K562 (cell line): Measurements from ENCODE around the gene GALNT7. TPM values are rescaled to one million over a fixed set of nuclear protein-coding genes. Genes with fewer than 3 reads are reported as not detected.
A peak's percentile ranks its signal among the peaks of the same experiment; 100 is the strongest.

Experiments
- ATAC-seq: fragments of 200-7000 bp; cut with Tn5 transposase; 3 replicates; pipeline ENCODE4 v1.9.1; 2020; ENCODE audit warnings: moderate library complexity
- BruUV-seq: library from RNA; stranded (reverse); fragments of 400-500 nt; replicated peaks from 2 replicates; lab custom pipeline; 2021; lab: Mats Ljungman, UMichigan
- CTCF ChIA-PET: fragments of 300-600 bp; formaldehyde crosslinking; extraction: SDS; loops from one replicate; lab custom pipeline; 2021; ENCODE audit warnings: low intra/inter-chr PET ratio; lab: Yijun Ruan, JAX
- POLR2A ChIA-PET: fragments of 300-600, 350-650 bp; sonication (Branson Sonifier 250); formaldehyde crosslinking; extraction: SDS; loops from one replicate; lab custom pipeline; 2021; ENCODE audit warnings: antibody characterized with exemption, inconsistent platforms; lab: Yijun Ruan, JAX
- DNase-seq, 4 experiments: peaks; one replicate each; pipeline versions ENCODE4 v3.0.0 to v3.0.0-alpha.2; 2011 to 2018; ENCODE audit warnings: low spot score in 3 of 4, mixed read lengths in 3 of 4; ENCODE audit errors: extremely low read depth in 1 of 4
- FAIRE-seq: peaks from 2 replicates; lab custom pipeline; 2011; peaks lifted over from hg19 to GRCh38; lab: Jason Lieb, UNC
- H2AFZ ChIP-seq: 2 replicates; pipeline ENCODE4 v1.6.0; 2011; ENCODE audit warnings: low read depth, low read length, control low read depth, inconsistent platforms
- H3K27ac ChIP-seq: fragments of 200-600 bp; 3 replicates; pipeline ENCODE4 v1.8.0; 2011; ENCODE audit warnings: low read depth, mild to moderate bottlenecking, control low read depth, inconsistent platforms, low read length, moderate library complexity, mixed read lengths; ENCODE audit errors: extremely low read depth
- H3K27me3 ChIP-seq, 2 experiments: fragments of 300-600 bp in 1 of 2; 2 replicates in 1 of 2; 3 replicates in 1 of 2; pipeline versions ENCODE4 v1.6.0 to v1.8.0; 2011; ENCODE audit warnings: inconsistent platforms in 2 of 2, low read length in 2 of 2, mild to moderate bottlenecking in 1 of 2, mixed read lengths in 1 of 2, moderate library complexity in 1 of 2; ENCODE audit not compliant: control insufficient read depth in 2 of 2, insufficient read depth in 2 of 2
- H3K36me3 ChIP-seq: fragments of 300-600 bp; 3 replicates; pipeline ENCODE4 v1.8.0; 2011; ENCODE audit warnings: mild to moderate bottlenecking, low read length, inconsistent platforms; ENCODE audit not compliant: control insufficient read depth, insufficient read depth
- H3K4me1 ChIP-seq, 2 experiments: fragments of 200-600 bp in 1 of 2; replicated peaks in 1 of 2; 2 replicates in 1 of 2; 3 replicates in 1 of 2; pipeline versions ENCODE4 v1.5.1 to v1.8.0; 2011; ENCODE audit warnings: inconsistent platforms in 2 of 2, low read length in 2 of 2, mild to moderate bottlenecking in 1 of 2, mixed read lengths in 1 of 2, moderate library complexity in 1 of 2; ENCODE audit not compliant: control insufficient read depth in 2 of 2, insufficient read depth in 2 of 2
- H3K4me2 ChIP-seq: 2 replicates; pipeline ENCODE4 v1.6.1; 2011; ENCODE audit warnings: low read length, control low read depth, inconsistent platforms, mixed read lengths; ENCODE audit not compliant: insufficient read depth
- H3K4me3 ChIP-seq: fragments of 200-600 bp; sonication (generic), shearing (Covaris generic); 2 replicates; pipeline ENCODE4 v1.5.1; 2016; ENCODE audit warnings: control low read depth, inconsistent platforms
- H3K79me2 ChIP-seq: fragments of 200-600 bp; 3 replicates; pipeline ENCODE4 v1.8.0; 2011; ENCODE audit warnings: low read length, inconsistent platforms; ENCODE audit not compliant: control insufficient read depth, insufficient read depth
- H3K9ac ChIP-seq, 2 experiments: 2 replicates each; pipeline versions ENCODE4 v1.6.0 to v1.6.1; 2011; ENCODE audit warnings: low read depth in 2 of 2, low read length in 2 of 2, control low read depth in 1 of 2, inconsistent platforms in 1 of 2, mild to moderate bottlenecking in 1 of 2, mixed read lengths in 1 of 2; ENCODE audit not compliant: insufficient read depth in 1 of 2
- H3K9me1 ChIP-seq: one replicate; pipeline ENCODE4 v1.6.0; 2011; ENCODE audit warnings: inconsistent platforms, mild to moderate bottlenecking, low read length, moderate library complexity; ENCODE audit not compliant: control insufficient read depth, insufficient read depth
- H3K9me3 ChIP-seq: replicated peaks from 2 replicates; pipeline ENCODE4 v1.5.1; 2011; ENCODE audit warnings: low read depth, low read length, inconsistent platforms; ENCODE audit not compliant: control insufficient read depth, insufficient read depth
- H4K20me1 ChIP-seq: replicated peaks from 2 replicates; pipeline ENCODE4 v1.6.1; 2011; ENCODE audit warnings: low read length, inconsistent platforms, mixed read lengths; ENCODE audit not compliant: control insufficient read depth, insufficient read depth
- ARID2 ChIP-seq: fragments of 450-650 bp; IDR thresholded peaks from 2 replicates; pipeline ENCODE4 v1.6.1; 2017; ENCODE audit warnings: antibody characterized with exemption, mild to moderate bottlenecking
- MYC ChIP-seq, 2 experiments: fragments of 250-450 bp in 1 of 2; sonication (Bioruptor Pico) in 1 of 2; IDR thresholded peaks; 2 replicates each; pipeline versions ENCODE4 v1.5.1 to v1.6.1; 2012 to 2021; ENCODE audit warnings: low read depth in 2 of 2, borderline replicate concordance in 1 of 2, improper control_type of control experiment in 1 of 2, low read length in 1 of 2, mild to moderate bottlenecking in 1 of 2, moderate library complexity in 1 of 2
- RAD21 ChIP-seq, 2 experiments: fragments of 250-450 bp in 1 of 2; fragments of 450-650 bp in 1 of 2; sonication (Bioruptor Pico) in 1 of 2; formaldehyde crosslinking in 1 of 2; IDR thresholded peaks in 1 of 2; conservative IDR thresholded peaks in 1 of 2; 2 replicates each; pipeline versions ENCODE4 v1.4.0 to v1.8.0; 2020 to 2022; ENCODE audit warnings: mild to moderate bottlenecking in 2 of 2, moderate library complexity in 1 of 2
- SP1 ChIP-seq: sonication (generic); formaldehyde crosslinking; IDR thresholded peaks from 2 replicates; pipeline ENCODE4 v1.8.1; 2022; ENCODE audit warnings: mild to moderate bottlenecking, missing genetic modification reagents
- TEAD4 ChIP-seq, 2 experiments: sonication (generic) in 1 of 2; formaldehyde crosslinking in 1 of 2; IDR thresholded peaks; 2 replicates each; pipeline versions ENCODE4 v1.6.1 to v1.8.0; 2012 to 2022; ENCODE audit warnings: borderline replicate concordance in 1 of 2, inconsistent platforms in 1 of 2, low read length in 1 of 2, mild to moderate bottlenecking in 1 of 2, missing genetic modification reagents in 1 of 2
- ZNF3 ChIP-seq: fragments of 250-450 bp; sonication (Bioruptor Pico); IDR thresholded peaks from 2 replicates; pipeline ENCODE4 v1.5.0; 2021; ENCODE audit warnings: mild to moderate bottlenecking, moderate library complexity
- ZSCAN32 ChIP-seq: fragments of 450-650 bp; formaldehyde crosslinking; IDR thresholded peaks from 2 replicates; pipeline ENCODE4 v1.4.0; 2020; ENCODE audit warnings: mild to moderate bottlenecking, moderate library complexity
- WGBS: fragments of 100-300 bp; shearing (Covaris generic); methylation state at CpG from one replicate; pipeline ENCODE4 v1.1.6; 2016; ENCODE audit warnings: low coverage, mixed read lengths; ENCODE audit not compliant: insufficient coverage; ENCODE audit errors: missing lambda C conversion rate; 5-methylcytosine and 5-hydroxymethylcytosine counted together
- in situ Hi-C: fragments of 300-500 bp; cut with MboI; formaldehyde crosslinking; loops from 4 replicates; pipeline ENCODE4 v1.15.0; 2018; ENCODE audit warnings: inconsistent platforms, mixed read lengths
- intact Hi-C: fragments of 100-400 bp; cut with micrococcal nuclease; formaldehyde crosslinking; loops from 2 replicates; pipeline ENCODE4 v1.14.2; 2022
- polyA plus RNA-seq, 8 experiments: library from polyadenylated mRNA; depleted of rRNA in 4 of 8; stranded (reverse) in 5 of 8; unstranded in 3 of 8; fragments of >200 nt; fragmentation: Nextera tagmentation in 2 of 8; fragmentation: Illumina TruSeq in 1 of 8; extraction: Ambion mirVana in 2 of 8; extraction: Trizol in 1 of 8; gene quantifications; 2 replicates each; pipeline versions ENCODE4 v1.2.1 to v1.2.3, GENCODE V29; 2011 to 2014; ENCODE audit warnings: inconsistent platforms in 1 of 8, missing spikeins in 1 of 8
- total RNA-seq, 7 experiments: library from RNA; depleted of rRNA in 6 of 7; stranded (reverse); fragments of >200 nt in 6 of 7; fragmentation: Illumina TruSeq in 2 of 7; extraction: Trizol in 2 of 7; gene quantifications; 2 replicates each; pipeline versions ENCODE4 v1.2.1 to v1.2.3, GENCODE V29; 2011 to 2021; ENCODE audit warnings: low replicate concordance in 1 of 7
- TF ChIP-seq, protein P1 (sequence below): fragments of 200-800 bp; sonication (Bioruptor generic); IDR thresholded peaks from 2 replicates; pipeline ENCODE4 v1.6.1; 2017; ENCODE audit warnings: missing genetic modification characterization, missing compliant biosample characterization
- TF ChIP-seq, protein P2 (sequence below), 2 experiments: fragments of 450-650 bp; formaldehyde crosslinking in 1 of 2; IDR thresholded peaks; 2 replicates each; pipeline versions ENCODE4 v1.4.0 to v1.6.1; 2014 to 2020; ENCODE audit warnings: mild to moderate bottlenecking in 2 of 2, borderline replicate concordance in 1 of 2, low read depth in 1 of 2

Gene GALNT7
- total and polyA plus RNA-seq, 9 of the 15 experiments (the other 6 are each of a cell fraction or from before 2014, with no cell fraction given): 16.7 to 38.7 (median 31.1) TPM

- TF ChIP-seq MYC (IDR thresholded peaks at IDR 0.05; ENCODE audit: low read depth, low read length) (no peak), MYC (CRISPR knock-in tag; IDR thresholded peaks at IDR 0.05; ENCODE audit: borderline replicate concordance, low read depth) (no peak), SP1 (CRISPR knock-in tag) (no peak), ZSCAN32 (CRISPR knock-in tag) (no peak), ZNF3 (CRISPR knock-in tag) (no peak)
- TF ChIP-seq, protein P1, sequence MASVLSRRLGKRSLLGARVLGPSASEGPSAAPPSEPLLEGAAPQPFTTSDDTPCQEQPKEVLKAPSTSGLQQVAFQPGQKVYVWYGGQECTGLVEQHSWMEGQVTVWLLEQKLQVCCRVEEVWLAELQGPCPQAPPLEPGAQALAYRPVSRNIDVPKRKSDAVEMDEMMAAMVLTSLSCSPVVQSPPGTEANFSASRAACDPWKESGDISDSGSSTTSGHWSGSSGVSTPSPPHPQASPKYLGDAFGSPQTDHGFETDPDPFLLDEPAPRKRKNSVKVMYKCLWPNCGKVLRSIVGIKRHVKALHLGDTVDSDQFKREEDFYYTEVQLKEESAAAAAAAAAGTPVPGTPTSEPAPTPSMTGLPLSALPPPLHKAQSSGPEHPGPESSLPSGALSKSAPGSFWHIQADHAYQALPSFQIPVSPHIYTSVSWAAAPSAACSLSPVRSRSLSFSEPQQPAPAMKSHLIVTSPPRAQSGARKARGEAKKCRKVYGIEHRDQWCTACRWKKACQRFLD (CRISPR knock-in tag): no peak
These were observed 61.5 kb downstream of the GALNT7 start (continued) for GRCh38 chr4:173230062-173230461.

DNA sequence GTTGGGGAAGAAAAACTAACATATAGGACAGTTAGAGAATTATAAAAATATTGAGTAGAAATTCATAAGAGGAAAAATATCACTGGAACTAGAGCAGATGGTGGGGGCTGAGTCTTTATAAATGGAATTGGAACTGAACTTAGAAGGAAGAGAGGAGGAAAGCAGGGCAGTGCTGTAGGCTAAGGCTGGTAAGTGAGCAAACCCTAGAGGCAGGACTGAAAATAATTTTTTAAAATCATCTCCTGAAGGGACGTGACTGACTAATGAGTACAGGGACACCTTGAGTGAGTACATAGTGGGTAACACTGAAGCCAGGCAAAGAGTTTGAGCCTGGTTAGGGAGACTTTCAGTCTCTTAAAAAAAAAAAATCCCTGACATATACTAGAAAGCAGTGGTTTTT, 63.3 kb downstream of the GALNT7 start:
- Histone ChIP-seq H3K4me3 (no peak overlapping the region), H3K4me1 (peaks cover 0 to 24% of the 10 kb centered on the region in 2 experiments; a peak in 3 of 5 replicates), H4K20me1 (no peaks in the 10 kb centered on the region), H3K27me3 (no peaks in the 10 kb centered on the region), H3K4me2 (no peak overlapping the region), H3K9me1 (no peaks in the 10 kb centered on the region), H3K9ac (no peak overlapping the region), H3K36me3 (no peaks in the 10 kb centered on the region; the same call in 2 of the 3 replicates), H3K27ac (peak overlapping the region; percentile 24; the same call in 2 of the 3 replicates), H3K9me3 (no peaks in the 10 kb centered on the region), H3K79me2 (peaks cover 55% of the 10 kb centered on the region), H2AFZ (no peak overlapping the region)
- BruUV-seq: no TSS peak
- intact Hi-C loops: loop anchor here (1.0 to 2.0 kb wide), 2 partner anchors 61 to 207 kb away; no protein-coding TSS in a partner anchor
- CTCF ChIA-PET: no interaction called here
- DNase-seq (peak; percentile 24 to 66 (median 46)), ATAC-seq (peak; percentile 90), FAIRE-seq (peak; percentile 64)
- in situ Hi-C loops: no loop called here
- 18% methylated on average over 1 of the region's 1 CpG for WGBS
- POLR2A ChIA-PET: interaction anchor here (0.7 to 1.0 kb wide), 2 partner anchors 11 to 194 kb away, joined by 3 read pairs; no protein-coding TSS in a partner anchor
- TF ChIP-seq RAD21 (CRISPR knock-in tag; conservative IDR thresholded peaks at IDR 0.05 in 1 of 2, IDR thresholded peaks at IDR 0.05 in 1 of 2): peak; percentile 43 to 66; a peak in 3 of 4 replicates
- peak; percentile 18; the same call in 1 of the 2 replicates for TF ChIP-seq TEAD4 (IDR thresholded peaks at IDR 0.05; ENCODE audit: low read length)
- TF ChIP-seq TEAD4 (CRISPR knock-in tag; IDR thresholded peaks at IDR 0.05; ENCODE audit: borderline replicate concordance): no peak
- TF ChIP-seq, protein P2, sequence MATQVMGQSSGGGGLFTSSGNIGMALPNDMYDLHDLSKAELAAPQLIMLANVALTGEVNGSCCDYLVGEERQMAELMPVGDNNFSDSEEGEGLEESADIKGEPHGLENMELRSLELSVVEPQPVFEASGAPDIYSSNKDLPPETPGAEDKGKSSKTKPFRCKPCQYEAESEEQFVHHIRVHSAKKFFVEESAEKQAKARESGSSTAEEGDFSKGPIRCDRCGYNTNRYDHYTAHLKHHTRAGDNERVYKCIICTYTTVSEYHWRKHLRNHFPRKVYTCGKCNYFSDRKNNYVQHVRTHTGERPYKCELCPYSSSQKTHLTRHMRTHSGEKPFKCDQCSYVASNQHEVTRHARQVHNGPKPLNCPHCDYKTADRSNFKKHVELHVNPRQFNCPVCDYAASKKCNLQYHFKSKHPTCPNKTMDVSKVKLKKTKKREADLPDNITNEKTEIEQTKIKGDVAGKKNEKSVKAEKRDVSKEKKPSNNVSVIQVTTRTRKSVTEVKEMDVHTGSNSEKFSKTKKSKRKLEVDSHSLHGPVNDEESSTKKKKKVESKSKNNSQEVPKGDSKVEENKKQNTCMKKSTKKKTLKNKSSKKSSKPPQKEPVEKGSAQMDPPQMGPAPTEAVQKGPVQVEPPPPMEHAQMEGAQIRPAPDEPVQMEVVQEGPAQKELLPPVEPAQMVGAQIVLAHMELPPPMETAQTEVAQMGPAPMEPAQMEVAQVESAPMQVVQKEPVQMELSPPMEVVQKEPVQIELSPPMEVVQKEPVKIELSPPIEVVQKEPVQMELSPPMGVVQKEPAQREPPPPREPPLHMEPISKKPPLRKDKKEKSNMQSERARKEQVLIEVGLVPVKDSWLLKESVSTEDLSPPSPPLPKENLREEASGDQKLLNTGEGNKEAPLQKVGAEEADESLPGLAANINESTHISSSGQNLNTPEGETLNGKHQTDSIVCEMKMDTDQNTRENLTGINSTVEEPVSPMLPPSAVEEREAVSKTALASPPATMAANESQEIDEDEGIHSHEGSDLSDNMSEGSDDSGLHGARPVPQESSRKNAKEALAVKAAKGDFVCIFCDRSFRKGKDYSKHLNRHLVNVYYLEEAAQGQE (IDR thresholded peaks at IDR 0.05; ENCODE audit: borderline replicate concordance): peak; percentile 59
- TF ChIP-seq, protein P2 (CRISPR knock-in tag; IDR thresholded peaks at IDR 0.05; ENCODE audit: low read depth): no peak
- peak; percentile 69 for TF ChIP-seq ARID2
